DOHH2 (cell line): ENCODE results near the gene MYO18B.

Source experiments
- CTCF ChIP-seq: fragments of 200-600 bp; sonication (generic); IDR thresholded peaks from one replicate; pipeline ENCODE4 v1.5.1; 2014; ENCODE audit warnings: antibody characterized with exemption, mild to moderate bottlenecking, low read depth, low read length; ENCODE audit not compliant: poor library complexity, severe bottlenecking
- EZH2phosphoT487 ChIP-seq: fragments of 200-600 bp; sonication (generic); IDR thresholded peaks from 2 replicates; pipeline ENCODE4 v1.6.1; 2017; ENCODE audit warnings: borderline replicate concordance, mild to moderate bottlenecking, antibody characterized with exemption, low read length, moderate library complexity, mixed read lengths

GRCh38 chr22:25814685-25815084, 72.7 kb downstream of the MYO18B start:
- TF ChIP-seq CTCF (no peak), EZH2phosphoT487 (no peak)
